Peyer's patch (tissue), 4 donors: ENCODE data around the gene SERGEF.

Source experiments
- CTCF ChIP-seq, 6 experiments: fragments of 450-650 bp in 4 of 6; fragments of 200-600 bp in 2 of 6; sonication (generic) in 1 of 6; IDR thresholded peaks; one replicate each; pipeline ENCODE4 v1.5.1; 2017 to 2019; ENCODE audit warnings: antibody characterized with exemption in 6 of 6, mild to moderate bottlenecking in 3 of 6, moderate library complexity in 1 of 6
- POLR2A ChIP-seq, 2 donors: fragments of 450-650 bp; IDR thresholded peaks; one replicate each; pipeline ENCODE4 v1.5.1; 2017; ENCODE audit warnings: antibody characterized with exemption in 2 of 2, mild to moderate bottlenecking in 2 of 2, moderate library complexity in 2 of 2

DNA sequence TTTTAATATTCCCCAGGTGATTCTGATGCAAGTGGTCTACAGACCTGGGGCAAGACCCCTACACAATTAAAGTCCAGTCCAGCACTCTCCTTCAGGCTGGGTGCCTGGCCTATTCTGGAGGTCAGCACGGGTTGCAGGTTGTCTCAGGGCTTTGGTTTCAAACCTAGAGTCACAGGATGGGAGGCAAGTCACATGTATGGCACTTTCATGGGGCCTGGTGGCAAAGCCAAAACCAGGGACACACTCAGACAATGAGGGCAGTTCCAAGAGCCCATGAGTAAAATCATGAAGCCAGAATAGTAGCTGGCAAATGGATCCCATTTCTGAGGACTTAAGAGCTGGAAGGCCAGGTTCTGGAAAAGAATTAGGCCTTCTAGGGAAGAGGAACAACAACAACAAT lies 181.6 kb downstream of the SERGEF start:
- no peak for TF ChIP-seq CTCF (IDR thresholded peaks at IDR 0.05)
- TF ChIP-seq POLR2A (IDR thresholded peaks at IDR 0.05): no peak
